ENCODE measurements around the gene TBC1D22A.
A peak's percentile ranks its signal among the peaks of the same experiment; 100 is the strongest.
"Not testable (repeated sequence)": the region's sequence is repeated elsewhere in the genome, so short reads cannot be mapped to it uniquely, and the experiment has no call there.

The TBC1D22A gene

GRCh38 chr22:47167056-47167455 is 404.6 kb downstream of the TBC1D22A start:
- ATAC-seq (ENCODE audit: low read depth): no peak
- H3K36me3 Mint-ChIP-seq: peaks cover 26% of the 10 kb centered on the region
- no peaks in the 10 kb centered on the region for H3K27me3 Mint-ChIP-seq
- no peaks in the 10 kb centered on the region for H3K9me3 Mint-ChIP-seq
- no peak overlapping the region for H3K27ac Mint-ChIP-seq
- H3K4me3 Mint-ChIP-seq: no peak overlapping the region
- DNase-seq (ENCODE audit: low spot score in 2 of 2): no peak
- peaks cover 3% of the 10 kb centered on the region for H3K4me1 Mint-ChIP-seq

GRCh38 chr22:47167921-47168320 is 405.5 kb downstream of the TBC1D22A start:
- not testable (repeated sequence) for H3K9me3 Mint-ChIP-seq; H3K4me1 Mint-ChIP-seq; DNase-seq (ENCODE audit: low spot score in 2 of 2); ATAC-seq (ENCODE audit: low read depth); H3K27ac Mint-ChIP-seq; H3K4me3 Mint-ChIP-seq; H3K27me3 Mint-ChIP-seq
- peaks cover 25% of the 10 kb centered on the region for H3K36me3 Mint-ChIP-seq

DNA sequence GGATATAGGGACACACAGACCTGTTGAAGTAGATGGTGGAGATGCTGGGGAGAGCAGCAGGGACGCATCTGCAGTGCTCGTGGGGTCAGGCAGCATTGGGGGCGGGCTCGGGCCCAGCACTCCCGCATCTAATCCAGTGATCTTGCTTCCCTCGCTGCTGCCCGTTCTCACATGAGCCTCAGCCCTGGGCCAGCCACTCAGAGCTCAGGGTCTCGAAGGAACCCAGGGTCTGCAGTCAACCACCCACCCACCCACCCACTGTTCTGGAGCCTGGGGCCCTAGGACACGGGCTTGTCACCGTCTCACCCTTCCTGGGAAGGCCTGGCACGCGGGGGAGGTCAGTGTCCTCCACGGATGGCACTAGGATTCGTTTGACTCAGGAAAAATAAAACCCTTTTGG is 406.0 kb downstream of the TBC1D22A start:
- no peaks in the 10 kb centered on the region for H3K9me3 Mint-ChIP-seq
- no peak overlapping the region for H3K27ac Mint-ChIP-seq
- H3K36me3 Mint-ChIP-seq: peaks cover 23% of the 10 kb centered on the region
- DNase-seq (ENCODE audit: low spot score in 2 of 2) (no peak), ATAC-seq (ENCODE audit: low read depth) (no peak)
- no peaks in the 10 kb centered on the region for H3K27me3 Mint-ChIP-seq
- H3K4me1 Mint-ChIP-seq: peaks cover 3% of the 10 kb centered on the region
- H3K4me3 Mint-ChIP-seq: no peak overlapping the region

DNA sequence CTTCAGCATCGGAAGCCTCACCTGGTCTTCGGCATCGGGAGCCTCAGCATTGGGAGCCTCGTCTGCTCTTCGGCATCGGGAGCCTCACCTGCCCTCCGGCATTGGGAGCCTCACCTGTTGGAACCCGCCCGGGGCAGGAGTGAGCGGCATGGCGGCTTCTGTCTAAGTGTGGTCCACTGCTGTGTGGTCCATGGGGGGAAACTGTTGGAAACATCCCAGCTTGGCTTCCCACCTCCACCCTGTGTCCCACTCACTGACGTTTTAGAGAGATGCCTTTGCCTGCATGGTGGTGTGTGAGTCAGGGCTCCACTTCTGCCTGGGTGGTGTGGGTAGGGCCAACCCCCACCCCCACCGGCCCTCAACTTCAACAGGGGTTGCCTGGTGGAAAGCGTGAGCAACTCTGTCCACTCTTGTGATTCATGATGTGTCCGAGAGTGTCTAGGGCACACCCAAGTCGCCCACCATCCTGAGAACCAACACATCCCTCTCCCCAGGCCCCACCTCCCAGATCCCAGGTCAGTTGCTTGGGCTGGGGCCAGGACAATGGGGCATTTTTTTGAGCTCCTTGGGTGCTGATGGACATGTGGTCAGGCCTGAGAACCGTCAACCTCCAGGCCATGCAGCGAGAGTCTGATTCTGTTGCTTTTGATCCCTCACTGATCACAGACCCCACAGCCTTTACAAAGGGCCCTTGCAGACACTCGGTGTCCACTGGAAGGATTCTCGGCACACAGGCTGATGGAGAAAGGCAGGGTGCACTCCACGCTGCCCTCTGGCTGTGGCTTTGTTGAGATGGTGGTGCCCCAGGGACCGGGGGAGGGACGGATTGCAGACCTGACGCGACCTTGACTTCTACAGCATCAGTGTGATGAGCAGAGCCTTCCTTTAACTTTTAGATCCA is 406.7 kb downstream of the TBC1D22A start:
- H3K27ac Mint-ChIP-seq: no peak overlapping the region
- H3K9me3 Mint-ChIP-seq: no peaks in the 10 kb centered on the region
- peaks cover 3% of the 10 kb centered on the region for H3K4me1 Mint-ChIP-seq
- no peak for ATAC-seq (ENCODE audit: low read depth)
- no peak for DNase-seq (ENCODE audit: low spot score in 2 of 2)
- H3K4me3 Mint-ChIP-seq: no peak overlapping the region
- no peaks in the 10 kb centered on the region for H3K27me3 Mint-ChIP-seq
- H3K36me3 Mint-ChIP-seq: peaks cover 29% of the 10 kb centered on the region

- Mint-ChIP-seq H3K9me3 (no peaks in the 10 kb centered on the region), H3K27ac (no peak overlapping the region), H3K4me1 (peaks cover 3% of the 10 kb centered on the region), H3K27me3 (no peaks in the 10 kb centered on the region), H3K36me3 (peaks cover 31% of the 10 kb centered on the region), H3K4me3 (no peak overlapping the region)
- ATAC-seq (ENCODE audit: low read depth) (no peak), DNase-seq (ENCODE audit: low spot score in 2 of 2) (no peak)
Observed at GRCh38 chr22:47169801-47170140, 407.3 kb downstream of the TBC1D22A start.

DNA sequence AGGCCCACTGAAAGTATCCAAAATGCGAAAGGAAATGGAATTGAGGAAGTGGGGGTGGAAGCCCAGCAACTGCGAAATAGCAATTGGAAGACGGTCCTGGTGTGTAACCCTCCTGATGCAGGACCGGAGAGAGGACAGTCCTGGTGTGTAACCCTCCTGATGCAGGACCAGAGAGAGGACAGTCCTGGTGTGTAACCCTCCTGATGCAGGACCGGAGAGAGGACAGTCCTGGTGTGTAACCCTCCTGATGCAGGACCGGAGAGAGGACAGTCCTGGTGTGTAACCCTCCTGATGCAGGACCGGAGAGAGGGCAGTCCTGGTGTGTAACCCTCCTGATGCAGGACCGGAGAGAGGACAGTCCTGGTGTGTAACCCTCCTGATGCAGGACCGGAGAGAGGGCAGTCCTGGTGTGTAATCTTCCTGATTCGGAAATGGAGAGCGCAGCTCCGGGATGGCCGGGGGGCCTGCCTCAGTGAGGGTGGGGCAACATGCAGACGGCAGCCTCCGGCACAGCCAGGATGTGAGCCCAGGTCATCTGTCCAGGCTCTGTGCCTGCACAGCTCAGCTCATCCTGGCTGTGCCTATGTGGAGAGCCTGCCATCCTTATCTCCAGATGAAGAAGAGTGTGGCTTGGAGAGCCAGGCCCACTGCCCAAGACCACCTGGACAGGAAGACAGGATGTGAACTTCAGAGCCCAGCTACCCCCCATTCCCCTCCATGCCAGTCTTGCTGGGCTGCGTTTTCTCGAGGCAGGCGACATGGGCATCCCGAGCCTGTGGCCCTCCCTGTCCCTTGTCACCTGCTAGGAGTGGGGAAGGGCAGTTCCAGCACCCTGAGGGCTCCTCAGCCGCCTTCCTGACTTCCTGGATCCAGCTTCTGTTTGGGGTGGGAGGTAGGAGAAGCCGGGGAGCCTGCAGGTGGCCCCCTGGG is 408.3 kb downstream of the TBC1D22A start:
- not testable (repeated sequence) for H3K9me3 Mint-ChIP-seq; H3K4me3 Mint-ChIP-seq; H3K27me3 Mint-ChIP-seq; ATAC-seq (ENCODE audit: low read depth); DNase-seq (ENCODE audit: low spot score in 2 of 2); H3K4me1 Mint-ChIP-seq
- Mint-ChIP-seq H3K27ac (peak overlapping the region; percentile 62), H3K36me3 (peaks cover 39% of the 10 kb centered on the region)

DNA sequence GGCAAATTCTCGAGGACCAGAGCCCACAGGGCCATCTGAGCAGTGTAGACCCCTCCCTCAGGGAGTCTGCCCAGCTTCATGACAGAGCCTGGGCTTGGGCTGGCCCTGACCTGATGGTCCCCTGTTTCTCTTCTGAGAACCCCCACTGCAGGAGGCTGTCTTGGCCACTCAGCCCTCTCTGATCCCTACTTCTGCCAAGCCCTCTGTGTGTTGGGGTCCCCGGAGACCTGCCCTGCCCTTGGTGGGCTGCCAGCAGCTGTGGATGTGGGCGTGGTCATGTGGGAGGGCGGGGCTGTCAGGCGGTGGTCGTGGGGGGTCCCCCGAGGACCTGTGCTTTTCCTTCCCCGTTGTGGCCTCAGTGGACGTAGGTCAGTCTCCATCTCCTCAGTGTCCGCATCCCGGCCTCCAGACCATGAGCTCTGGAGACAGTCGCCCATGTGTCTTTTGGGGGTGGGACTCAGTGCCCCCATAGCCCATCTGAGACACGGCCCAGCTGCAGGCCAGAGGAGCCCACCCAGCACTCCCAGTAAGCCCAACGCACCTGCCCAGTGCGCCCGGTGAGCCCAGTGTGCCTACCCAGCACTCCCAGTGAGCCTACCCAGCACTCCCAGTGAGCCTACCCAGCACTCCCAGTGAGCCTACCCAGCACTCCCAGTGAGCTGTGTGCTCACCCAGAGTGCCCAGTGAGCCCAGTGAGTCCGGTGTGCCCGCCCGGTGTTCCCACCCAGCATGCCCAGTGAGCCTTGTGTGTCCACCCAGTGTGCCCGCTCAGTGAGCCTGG is 409.2 kb downstream of the TBC1D22A start:
- H3K9me3 Mint-ChIP-seq: no peaks in the 10 kb centered on the region
- ATAC-seq (ENCODE audit: low read depth) (no peak), DNase-seq (ENCODE audit: low spot score in 2 of 2) (no peak)
- peaks cover 36% of the 10 kb centered on the region for H3K36me3 Mint-ChIP-seq
- no peaks in the 10 kb centered on the region for H3K27me3 Mint-ChIP-seq
- peaks cover 3% of the 10 kb centered on the region for H3K4me1 Mint-ChIP-seq
- no peak overlapping the region for H3K27ac Mint-ChIP-seq
- no peak overlapping the region for H3K4me3 Mint-ChIP-seq

DNA sequence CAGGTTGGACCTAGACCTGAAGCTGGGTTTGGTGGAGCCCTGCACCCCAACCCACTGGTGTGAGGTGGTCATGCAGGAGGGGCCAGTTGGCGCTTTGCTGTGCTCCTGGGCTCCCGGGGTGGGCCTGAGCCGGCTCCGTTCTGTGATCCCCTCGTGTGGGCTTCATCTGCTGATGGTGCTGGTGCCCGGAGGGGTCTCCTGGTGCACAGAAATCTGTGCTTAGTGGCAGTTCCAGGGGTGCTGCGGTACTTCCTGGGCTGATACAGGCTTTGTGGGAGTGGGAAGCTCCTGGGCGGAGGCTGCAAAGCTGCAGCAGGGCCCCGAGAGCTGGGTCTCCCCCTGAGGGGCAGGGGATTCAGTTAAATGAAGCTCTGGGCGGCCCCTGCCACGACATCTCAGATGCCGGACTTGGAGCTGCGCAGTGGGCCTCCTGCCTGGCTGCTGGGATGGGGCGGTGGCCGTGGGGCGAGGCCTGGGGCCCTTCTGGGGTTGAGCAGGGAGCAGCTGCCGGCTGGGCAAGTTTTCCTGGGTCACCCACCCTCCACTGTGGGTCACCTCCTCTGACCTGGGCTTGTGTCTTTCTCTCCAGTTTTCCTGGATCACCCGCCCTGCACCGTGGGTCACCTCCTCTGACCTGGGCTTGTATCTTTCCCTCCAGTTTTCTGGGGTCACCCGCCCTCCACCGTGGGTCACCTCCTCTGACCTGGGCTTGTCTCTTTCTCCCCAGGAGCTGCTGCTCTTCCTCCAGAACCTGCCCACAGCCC is 410.5 kb downstream of the TBC1D22A start:
- no peaks in the 10 kb centered on the region for H3K27me3 Mint-ChIP-seq
- peaks cover 34% of the 10 kb centered on the region for H3K36me3 Mint-ChIP-seq
- H3K4me3 Mint-ChIP-seq: no peak overlapping the region
- H3K4me1 Mint-ChIP-seq: peaks cover 1% of the 10 kb centered on the region
- DNase-seq (ENCODE audit: low spot score in 2 of 2): no peak
- ATAC-seq (ENCODE audit: low read depth): no peak
- H3K27ac Mint-ChIP-seq: no peak overlapping the region
- H3K9me3 Mint-ChIP-seq: no peaks in the 10 kb centered on the region

DNA sequence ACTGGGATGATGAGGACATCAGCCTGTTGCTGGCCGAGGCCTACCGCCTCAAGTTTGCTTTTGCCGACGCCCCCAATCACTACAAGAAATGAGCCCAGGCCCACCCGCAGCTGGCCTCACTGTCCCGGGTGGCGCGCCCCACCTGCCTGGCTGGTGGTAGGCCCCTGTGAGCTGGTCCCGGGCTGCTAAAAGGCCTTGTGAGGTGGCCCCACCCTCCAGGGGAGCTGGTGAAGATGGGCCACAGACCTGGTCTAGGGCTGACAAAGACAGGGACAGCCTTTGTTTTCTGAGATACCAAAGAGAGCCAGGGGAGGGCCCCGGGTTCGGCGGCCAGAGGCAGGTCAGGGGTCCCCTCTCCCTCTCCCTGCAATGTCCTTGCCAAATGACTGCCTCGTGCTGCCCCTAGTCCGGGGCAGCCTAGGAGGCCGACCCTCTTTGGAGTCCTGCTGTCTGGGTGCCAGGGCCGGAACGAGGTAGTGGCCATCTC is 411.1 kb downstream of the TBC1D22A start:
- no peak for DNase-seq (ENCODE audit: low spot score in 2 of 2)

DNA sequence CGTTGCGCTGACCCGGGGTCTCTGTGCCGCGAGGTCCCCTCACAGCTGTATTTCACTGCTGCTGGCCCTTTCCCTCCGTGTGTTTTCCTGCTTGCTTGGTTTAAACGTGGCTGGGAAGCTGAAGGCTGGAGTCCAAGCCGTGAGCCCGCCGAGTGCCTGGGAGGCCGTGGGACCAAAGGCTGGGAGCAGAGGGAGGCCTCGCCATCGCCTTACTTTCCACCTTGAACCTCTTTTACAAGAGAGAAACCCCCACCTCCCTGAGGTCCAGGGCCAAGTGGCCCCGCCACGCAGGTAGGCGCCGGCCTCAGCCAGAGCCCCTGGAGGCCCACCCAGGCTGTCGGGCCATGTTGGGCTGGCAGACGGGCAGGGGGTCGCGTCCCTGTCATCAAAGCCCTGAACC is 411.6 kb downstream of the TBC1D22A start:
- ATAC-seq (ENCODE audit: low read depth): no peak
- DNase-seq (ENCODE audit: low spot score in 2 of 2): no peak
- H3K27ac Mint-ChIP-seq: no peak overlapping the region
- no peaks in the 10 kb centered on the region for H3K27me3 Mint-ChIP-seq
- H3K9me3 Mint-ChIP-seq: no peaks in the 10 kb centered on the region
- peaks cover 39% of the 10 kb centered on the region for H3K36me3 Mint-ChIP-seq
- H3K4me1 Mint-ChIP-seq: peaks cover 2% of the 10 kb centered on the region
- no peak overlapping the region for H3K4me3 Mint-ChIP-seq

More for the DNA sequence above, 411.1 kb downstream of the TBC1D22A start:
- H3K27me3 Mint-ChIP-seq: no peaks in the 10 kb centered on the region
- H3K27ac Mint-ChIP-seq: no peak overlapping the region
- H3K36me3 Mint-ChIP-seq: peaks cover 35% of the 10 kb centered on the region
- H3K4me1 Mint-ChIP-seq: peaks cover 2% of the 10 kb centered on the region
- no peak for ATAC-seq (ENCODE audit: low read depth)
- no peaks in the 10 kb centered on the region for H3K9me3 Mint-ChIP-seq
- no peak overlapping the region for H3K4me3 Mint-ChIP-seq

DNA sequence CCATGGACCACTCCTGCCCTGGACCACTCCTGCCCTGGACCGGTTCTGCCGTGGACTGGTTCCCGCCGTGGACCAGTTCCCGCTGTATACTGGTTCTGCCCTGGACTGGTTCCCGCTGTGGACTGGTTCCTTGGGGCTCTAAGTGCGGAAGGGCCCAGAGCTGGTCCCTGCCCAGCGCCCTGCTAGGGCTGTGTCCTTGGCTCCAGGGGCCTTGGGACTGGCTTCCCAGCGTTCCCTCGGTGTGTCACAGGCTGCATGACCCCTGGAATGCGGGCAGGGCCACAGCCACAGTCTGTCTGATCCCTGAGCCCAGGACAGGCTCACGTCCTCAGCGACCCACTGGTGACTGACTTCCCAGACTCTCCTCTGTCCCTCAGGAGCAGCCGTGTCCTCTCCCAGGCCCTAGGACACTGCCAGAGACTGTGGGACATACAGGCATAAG is 412.2 kb downstream of the TBC1D22A start:
- Mint-ChIP-seq H3K4me3 (no peak overlapping the region), H3K36me3 (peaks cover 41% of the 10 kb centered on the region), H3K27ac (no peak overlapping the region), H3K4me1 (peaks cover 2% of the 10 kb centered on the region), H3K9me3 (no peaks in the 10 kb centered on the region), H3K27me3 (no peaks in the 10 kb centered on the region)
- DNase-seq (ENCODE audit: low spot score in 2 of 2): no peak
- ATAC-seq (ENCODE audit: low read depth): no peak

DNA sequence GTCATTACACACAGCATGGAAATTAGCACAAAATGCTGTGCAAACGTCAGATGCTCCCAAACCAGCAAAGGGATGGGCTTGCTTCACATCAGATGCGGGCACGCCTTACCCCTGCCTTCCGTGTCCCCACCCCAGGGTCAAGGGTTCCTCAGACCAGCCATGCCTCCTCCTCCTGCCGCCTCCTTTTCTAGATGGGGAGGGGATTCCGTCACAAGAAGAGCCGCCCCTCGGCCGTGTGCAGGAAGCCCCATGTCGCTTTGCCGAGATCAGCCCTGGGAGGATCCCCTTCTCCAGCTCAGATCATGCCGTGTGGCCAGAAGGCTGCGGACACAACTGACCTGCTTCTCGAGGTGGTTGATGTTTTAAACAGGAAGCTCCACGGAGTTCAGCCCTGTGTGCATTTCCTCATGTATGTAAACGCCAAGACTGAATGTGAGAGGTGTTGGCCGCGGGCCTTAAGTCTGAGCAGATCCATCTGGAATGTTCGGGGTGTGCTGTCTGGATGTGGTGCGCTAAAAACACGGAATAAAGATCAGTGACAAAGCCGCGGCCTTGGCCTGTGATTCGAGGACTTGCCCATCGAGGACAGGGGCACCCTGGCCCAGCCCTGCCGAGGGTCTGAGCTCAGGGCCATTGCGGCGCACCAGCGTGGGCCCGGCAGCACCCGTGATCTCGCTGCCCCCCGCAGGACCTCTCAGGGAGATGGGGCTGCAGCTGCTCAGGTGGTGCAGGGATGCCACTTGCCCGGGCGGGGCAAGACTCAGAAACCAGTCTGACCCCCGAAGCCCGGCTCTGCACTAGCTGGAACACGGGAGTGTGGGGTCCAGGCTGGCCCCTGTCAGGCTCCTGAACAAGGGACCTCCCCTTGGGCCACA is 412.9 kb downstream of the TBC1D22A start:
- ATAC-seq (ENCODE audit: low read depth): no peak
- Mint-ChIP-seq H3K27ac (no peak overlapping the region), H3K27me3 (no peaks in the 10 kb centered on the region), H3K9me3 (no peaks in the 10 kb centered on the region), H3K36me3 (peaks cover 36% of the 10 kb centered on the region), H3K4me1 (peaks cover 2% of the 10 kb centered on the region), H3K4me3 (no peak overlapping the region)
- DNase-seq (ENCODE audit: low spot score in 2 of 2): no peak
